Stomach (tissue), 4 donors: Measurements from ENCODE around the gene SMG1.
"Not testable (repeated sequence)": the region's sequence is repeated elsewhere in the genome, so short reads cannot be mapped to it uniquely, and the experiment has no call there.

Source experiments
- CTCF ChIP-seq, 7 experiments: fragments of 450-650 bp in 4 of 7; fragments of 200-600 bp in 3 of 7; sonication (generic) in 3 of 7; IDR thresholded peaks; one replicate each; pipeline ENCODE4 v1.5.1; 2016 to 2019; ENCODE audit warnings: antibody characterized with exemption in 7 of 7, control low read depth in 2 of 7, mild to moderate bottlenecking in 1 of 7
- EP300 ChIP-seq: sonication (generic); formaldehyde crosslinking; IDR thresholded peaks from one replicate; pipeline ENCODE4 v1.6.1; 2017; ENCODE audit warnings: antibody characterized with exemption
- POLR2A ChIP-seq, 4 donors: fragments of 450-650 bp; IDR thresholded peaks; one replicate each; pipeline ENCODE4 v1.6.1; 2016; ENCODE audit warnings: antibody characterized with exemption in 4 of 4, control low read depth in 2 of 4, mild to moderate bottlenecking in 1 of 4, moderate library complexity in 1 of 4
- POLR2AphosphoS5 ChIP-seq, 3 donors: sonication (generic); formaldehyde crosslinking; IDR thresholded peaks; one replicate each; pipeline ENCODE4 v1.6.1; 2016; ENCODE audit warnings: antibody characterized with exemption in 3 of 3

GRCh38 chr16:18955874-18956580, 29.8 kb upstream of the SMG1 start:
- not testable (repeated sequence) for TF ChIP-seq CTCF (IDR thresholded peaks at IDR 0.05); EP300; POLR2A (IDR thresholded peaks at IDR 0.05); POLR2AphosphoS5 (IDR thresholded peaks at IDR 0.05)
